NCI-H2196 treated with DMSO at 0.1 percent for 48 hours (cell line): ENCODE measurements around the gene BCL11B.

Experiments
- DNase-seq: peaks from one replicate; lab custom pipeline; 2025; ENCODE audit not compliant: unreplicated experiment; lab: John Stamatoyannopoulos, UW

BCL11B gene

DNA sequence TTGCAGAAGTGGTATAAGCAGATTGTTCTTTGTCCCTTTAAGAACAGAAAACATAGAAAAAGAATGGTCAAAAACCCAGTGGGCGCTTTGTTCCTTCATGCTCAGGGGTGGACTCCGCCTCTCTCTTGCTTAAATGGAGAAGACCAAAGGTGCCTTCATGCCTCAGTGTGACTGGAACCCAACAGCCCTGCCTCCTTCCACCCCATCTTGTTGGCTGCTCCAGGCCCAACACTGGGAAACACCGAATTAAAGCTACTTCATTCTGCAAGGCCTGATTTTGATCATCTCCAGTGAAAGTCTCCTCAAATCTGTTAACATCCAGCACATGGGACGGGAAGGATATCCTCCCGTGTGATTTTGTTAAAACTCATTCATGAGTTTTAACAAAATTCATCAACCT lies 103.7 kb downstream of the BCL11B start:
- no peak for DNase-seq

DNA sequence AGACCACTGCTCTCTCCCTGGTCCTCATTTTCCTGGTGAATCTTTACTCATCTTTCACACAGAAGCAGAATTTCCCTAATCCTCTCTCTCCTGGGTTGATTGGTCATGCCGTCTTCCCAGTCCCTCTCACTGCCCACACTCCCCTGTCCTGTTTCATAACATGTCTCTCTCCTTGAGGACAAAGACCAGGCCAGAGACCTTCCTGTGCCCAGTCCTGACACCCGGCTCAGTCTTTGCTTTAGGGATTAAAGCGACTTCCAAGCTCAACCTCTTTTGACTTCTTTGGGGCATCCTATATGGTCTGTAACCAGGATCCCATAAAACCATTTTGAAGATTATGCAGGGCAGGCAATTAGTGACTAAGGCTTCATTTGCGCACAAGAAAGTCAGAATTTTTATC lies 105.5 kb downstream of the BCL11B start:
- DNase-seq: no peak

DNA sequence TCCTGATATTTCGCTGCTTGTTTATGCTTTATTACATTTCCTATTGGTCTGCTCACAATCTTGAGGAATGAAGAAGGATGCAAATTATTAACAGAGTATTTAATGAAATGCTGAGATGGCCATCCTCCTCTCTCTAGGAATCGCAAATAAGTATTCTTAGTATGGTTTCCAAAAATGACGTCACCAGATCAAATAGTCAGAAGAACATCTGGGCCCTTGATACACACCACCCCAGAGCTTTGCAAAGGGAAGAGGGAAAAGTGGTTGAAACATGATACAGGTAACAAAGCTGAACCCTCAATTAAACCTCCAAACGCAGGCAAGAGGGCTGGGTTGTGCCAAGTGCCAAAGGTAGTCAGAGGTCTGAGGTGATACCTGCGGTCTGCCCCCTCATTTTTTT lies 107.3 kb downstream of the BCL11B start:
- no peak for DNase-seq

DNA sequence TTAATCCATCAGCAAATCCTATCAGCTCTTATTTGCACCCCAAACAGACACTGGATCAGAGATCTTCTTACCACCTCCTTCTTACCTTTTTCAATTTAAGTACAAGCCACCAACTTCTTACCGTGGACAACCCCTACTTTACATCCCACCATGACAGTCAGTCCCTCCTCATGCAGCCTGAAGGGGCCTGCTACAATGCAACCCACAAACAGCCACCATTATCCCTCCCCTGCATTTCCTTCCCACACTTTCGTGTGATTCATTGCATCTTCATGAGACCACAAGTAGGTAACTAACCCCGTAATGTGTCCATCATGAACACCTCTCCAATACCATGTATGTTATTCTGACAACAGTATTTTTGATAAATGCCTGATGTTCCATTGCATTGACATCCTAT lies 108.6 kb downstream of the BCL11B start:
- DNase-seq: no peak

DNA sequence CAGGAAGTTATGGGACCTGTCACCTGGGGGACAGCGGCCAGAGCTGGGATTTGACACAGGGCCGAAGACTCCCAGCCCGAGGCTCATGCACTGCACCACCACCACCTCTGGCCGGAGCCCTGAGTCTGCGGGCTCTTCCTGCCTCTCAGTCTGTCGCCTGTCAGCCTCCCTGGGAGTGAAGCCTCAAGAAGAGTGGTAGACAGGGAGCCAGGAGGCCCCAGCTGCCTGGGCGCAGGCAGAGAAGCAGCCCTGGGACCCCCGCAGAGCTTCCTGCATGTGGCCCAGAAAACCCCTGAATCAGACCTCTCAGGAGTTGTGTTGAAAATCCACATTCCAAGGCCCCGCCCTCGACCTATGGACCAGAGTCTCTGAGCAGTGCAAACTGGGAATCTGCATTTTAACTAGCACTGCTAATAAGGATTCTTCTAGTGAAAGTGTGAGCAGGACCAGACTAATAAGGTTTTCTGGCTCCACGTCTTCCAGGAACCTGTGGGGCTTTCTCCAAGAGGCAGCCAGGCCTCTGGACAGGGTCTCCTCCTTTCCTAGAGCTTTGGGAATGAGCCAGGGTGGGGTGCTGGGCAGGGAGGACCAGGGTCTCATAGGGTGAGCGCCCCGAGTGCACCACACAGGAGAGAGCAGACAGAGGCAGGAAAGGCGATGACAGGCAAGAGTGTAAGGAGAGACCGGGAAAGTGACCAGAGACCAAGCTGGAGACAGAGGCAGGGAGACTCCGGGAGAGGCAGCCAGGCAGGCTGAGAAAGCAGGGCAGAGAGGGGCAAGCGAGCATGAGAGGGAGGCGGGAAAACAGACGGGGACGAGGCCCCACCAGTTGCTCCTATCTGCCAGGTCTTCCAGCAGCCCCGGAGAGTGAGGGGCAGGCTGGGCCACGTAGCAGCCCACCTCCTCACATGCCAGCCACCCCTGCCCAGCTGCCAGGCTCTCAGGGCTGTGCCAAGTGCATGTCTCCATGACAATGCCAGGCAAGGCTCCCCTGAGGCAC lies 112.4 kb downstream of the BCL11B start:
- DNase-seq: no peak

DNA sequence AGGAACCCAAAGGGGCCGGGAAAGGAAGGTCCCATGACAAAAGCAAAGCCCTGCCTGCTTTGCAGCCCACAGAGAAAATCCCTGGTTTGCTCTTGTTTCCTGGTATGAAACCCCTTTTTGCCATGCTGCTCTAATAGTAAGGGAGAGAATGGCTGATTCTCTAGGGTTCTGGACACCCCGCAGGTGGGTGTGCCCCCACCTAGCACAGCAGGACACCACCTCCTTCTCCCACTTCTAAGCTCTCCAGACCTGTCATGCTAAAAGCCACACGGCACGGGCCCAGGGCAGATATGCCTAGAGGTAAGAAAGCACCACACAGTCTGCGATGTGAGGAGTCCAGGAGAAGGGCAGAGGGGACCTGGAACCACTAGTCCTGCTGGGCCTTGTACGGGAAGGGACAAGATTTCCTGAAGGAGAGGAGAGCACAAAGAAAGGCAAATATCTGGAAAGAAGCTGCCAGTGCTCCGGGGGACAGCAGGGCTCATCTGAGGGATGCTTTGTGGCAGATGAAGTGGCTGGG lies 113.3 kb downstream of the BCL11B start:
- DNase-seq: no peak

DNA sequence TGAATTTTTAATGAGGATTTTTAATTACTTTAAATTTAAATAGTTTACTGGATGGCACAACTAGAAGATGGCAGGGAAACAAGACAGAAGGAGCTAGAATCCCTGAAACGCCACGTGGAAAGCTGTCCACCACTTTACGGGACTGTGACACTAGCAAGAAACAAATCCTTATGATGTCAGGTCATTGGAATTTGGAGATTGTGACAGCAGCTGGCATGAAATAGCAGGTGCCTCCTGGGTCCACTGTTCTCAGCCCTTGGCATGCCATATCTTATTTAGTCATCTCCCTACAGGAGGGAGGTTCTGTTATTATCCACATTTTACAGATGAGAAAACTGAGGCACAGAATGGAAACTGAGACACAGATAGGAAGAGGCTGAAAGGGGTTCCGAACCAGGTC lies 113.8 kb downstream of the BCL11B start:
- no peak for DNase-seq

DNA sequence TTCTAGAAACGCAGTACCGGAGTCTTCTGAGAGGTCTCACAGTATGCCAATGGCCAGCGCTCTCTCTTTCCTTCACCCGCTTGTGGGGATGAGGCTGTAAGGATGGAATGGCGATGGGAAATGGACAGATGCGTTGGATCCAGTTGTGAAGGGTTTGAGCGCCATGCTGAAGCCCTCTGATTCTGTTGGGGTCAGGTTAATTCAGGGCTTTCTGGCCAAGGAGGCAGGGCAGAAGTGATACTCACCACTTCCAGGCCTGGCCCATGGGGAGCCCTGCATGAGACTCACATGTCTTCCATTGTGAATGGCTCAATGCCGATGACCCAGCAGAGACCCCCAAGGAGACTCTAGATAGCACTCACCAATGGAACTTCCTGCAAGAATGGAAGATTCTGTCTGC lies 114.3 kb downstream of the BCL11B start:
- no peak for DNase-seq

DNA sequence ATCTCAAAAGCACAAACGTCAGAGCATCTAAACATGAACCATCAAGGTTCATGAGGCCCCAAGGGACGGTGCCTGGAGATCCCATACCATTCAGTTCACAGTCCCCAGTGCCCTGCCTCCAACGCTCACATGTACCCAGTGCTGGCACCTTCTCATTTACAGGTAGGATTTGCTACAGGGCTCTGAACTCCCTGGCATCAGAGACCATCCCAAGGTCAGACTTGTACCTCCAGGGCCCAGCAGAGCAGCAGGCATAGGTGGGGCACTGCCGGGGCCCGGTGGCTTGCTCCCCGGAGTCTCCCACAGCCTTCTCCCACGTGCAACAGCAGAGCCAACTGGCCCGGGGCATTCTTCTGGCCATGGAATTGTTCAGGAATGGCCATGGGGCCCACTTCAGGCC lies 114.8 kb downstream of the BCL11B start:
- no peak for DNase-seq

DNA sequence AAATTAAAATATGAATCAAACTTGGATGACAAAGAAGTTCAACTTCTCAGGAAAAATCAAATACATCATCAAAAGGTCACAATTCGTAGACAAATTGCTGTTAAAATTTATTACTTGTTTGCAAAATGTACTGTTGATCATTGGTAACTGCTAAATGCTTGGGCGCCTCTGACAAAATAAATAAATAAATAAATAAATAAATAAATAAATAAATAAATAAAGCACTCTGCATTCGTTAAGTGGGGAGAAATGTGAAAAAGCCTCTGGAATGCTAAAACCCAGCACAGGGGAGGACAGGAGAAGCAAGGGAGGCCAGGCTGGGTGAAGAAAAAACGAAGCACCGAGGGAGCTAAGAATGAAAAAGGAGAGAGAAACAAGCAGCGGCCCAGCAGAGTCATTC lies 115.2 kb downstream of the BCL11B start:
- no peak for DNase-seq

DNA sequence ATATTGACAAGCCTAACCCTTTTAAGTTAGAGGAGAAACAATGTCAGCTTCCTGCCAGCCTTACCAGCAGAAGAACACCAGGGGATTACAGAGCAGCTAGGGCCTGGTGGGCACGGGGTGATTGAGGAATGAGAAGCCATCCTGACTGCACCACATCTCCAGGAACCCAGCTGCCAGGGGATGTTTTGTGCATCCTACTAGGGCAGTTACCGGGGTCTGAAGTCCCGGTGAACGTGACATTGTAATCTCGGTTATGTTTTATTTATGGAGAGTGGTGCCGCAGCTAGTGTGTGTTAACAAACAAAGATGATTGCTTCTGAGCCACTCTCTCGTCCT lies 115.9 kb downstream of the BCL11B start:
- no peak for DNase-seq

DNA sequence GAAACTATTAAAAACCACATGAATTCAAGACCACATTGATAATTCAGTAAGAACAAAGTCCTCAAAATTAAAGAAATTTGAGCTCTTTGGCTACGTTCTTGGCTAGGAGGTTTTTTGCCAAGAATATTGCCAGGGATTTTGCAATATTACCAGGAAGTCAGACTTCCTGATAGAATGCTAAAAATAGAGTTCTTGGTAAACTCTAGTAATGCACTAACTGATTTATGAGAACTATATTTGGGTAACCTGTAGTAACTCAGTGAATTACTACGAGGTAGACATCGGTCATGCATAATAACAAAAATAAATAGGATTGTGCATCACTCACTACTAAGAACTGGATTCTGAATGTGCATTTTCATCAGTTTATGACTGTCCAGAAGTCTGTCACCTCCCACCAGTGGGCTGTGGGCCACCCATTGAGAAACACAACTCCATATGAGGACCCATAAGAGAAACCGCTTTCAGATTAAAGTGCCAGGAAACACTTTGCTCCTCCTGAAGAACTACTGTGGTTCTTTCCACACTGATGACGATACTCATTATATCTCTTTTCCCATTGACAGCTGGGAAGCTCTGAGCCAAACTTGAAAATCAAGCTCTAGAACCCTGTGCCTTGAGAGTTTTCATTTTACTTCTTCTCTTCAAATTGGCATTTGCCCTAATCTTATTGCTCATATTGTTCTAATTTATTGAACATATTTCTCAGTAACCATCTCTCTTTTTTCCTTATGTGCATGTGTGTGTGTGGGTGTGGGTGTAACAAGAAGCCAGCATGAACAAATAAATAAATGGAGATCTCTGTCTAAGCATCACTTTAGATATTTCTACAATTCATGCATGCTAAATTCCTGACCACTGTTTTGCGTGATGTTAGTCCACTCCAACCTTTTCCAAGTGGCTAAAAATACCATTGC lies 116.6 kb downstream of the BCL11B start:
- DNase-seq: no peak

DNA sequence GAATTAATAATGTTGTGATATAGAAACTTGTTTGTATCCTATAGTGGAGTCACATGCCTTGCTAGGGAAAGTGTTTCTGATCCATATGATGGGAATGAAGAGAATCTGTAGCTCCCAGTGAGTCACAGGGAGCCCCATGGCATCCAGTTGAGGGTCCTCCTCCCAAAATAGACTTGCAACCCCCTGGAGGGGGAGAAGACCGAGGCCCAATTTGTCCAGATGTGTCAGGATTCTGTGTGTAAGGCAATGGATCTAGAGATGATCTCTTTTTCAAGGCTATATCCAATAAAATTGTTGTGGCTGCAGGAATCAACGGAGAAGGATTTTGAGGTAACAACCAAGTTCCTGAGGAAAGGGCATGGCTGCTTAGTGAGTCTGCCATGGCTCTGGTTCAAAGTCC lies 121.8 kb downstream of the BCL11B start:
- no peak for DNase-seq

DNA sequence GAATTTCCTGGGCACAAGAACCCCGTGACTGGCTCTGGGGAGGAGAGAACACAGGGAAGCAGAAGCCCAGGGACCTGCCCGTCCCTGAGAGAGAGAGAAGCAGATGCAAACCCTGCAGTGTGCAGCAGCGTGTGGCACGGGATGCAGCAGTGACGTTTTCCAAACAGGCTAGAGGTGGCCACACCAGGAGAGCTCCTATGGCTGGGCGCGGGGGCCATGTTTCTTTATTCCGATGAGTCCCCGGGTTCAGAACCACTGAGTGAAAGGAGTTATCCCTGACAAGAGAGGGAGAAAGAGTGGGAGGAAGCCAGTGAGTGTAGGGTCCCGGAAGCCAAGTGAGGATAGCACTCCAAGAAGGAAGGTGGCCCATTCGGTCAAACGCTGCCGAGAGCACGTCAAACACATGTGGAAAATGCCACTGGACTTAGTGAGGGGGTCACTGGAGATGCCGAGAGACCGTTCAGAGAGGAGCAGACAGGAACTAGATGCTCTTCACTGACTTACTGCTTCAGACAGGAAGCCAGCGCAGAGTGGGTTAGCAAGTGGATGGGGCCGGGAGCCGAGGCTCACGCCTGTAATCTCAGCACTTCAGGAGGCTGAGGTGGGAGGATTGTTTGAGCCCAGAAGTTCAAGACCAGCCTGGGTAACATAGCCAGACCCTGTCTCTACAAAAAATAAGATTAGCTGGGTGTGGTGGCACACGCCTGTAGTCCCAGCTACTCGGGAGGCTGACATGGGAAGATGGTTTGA lies 123.0 kb downstream of the BCL11B start:
- DNase-seq: no peak

DNA sequence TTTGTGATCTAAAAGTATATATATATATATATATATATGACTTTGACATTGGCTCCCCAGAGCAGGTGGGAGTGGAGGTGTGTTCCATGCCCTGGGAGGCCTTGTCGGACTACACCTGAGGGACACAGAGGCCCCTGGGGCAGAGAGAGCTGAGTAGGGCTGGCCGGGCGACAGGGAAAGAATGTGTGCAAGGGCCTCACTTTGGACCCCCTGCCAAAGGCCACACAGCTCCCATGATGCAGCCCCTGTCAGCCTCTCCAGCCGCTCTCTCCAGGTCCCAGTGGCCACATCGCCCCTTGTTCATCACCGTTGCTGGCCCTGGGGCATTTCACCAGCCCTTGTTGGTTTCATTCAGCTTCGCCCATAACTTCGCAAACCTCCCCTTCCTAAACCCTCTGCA lies 123.9 kb downstream of the BCL11B start:
- DNase-seq: no peak

DNA sequence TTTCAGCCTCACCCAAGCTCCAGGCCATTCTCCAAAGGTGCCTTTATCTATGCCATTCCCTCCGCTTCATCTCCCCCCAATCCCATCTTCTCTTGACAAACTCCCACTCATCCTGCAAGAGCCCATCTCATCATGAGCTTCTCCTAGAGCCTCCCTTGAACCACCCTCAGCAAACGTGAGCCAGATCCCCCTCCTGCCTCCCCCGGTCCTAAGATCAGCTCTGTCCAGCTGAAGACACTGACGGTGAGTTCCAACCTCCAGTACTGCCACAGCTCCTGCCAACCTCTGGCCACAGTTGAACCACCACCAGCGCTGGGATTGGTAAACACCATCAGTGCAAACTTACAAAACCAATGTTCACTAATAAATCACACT lies 124.6 kb downstream of the BCL11B start:
- no peak for DNase-seq

DNA sequence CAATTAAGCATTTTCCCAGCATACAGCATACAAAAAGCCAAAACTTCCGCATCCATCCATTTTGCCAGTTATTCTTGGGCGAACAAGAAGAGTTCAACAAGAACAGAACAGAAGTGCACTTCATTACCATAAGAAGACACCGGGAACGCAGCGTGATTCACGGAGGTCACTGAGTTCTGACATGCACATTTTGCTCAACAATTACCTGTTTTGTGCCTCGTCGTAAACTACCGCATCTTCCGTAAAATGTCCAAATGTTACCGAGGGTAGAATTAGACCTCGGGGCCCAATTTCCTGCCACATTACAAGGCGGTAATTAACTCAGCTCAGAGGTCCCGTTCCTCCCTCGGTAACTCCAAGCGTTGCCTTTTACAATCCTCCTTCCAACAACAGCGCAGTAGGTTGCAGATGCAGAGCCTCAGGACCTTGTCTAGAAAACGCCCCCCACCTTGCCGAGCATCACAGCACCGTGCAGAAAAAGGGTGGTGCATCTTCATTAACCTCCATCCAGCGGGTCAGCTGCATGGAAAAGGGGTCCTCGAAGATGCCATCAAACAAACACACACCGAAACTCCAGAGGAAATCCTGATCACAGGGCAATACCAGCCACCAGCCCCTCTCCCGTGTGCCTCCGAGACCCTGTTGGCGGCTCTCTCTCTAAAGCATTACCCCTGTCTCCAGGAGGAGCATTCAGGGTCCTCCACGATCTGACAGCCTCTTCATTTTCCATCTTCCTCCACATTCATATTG lies 125.2 kb downstream of the BCL11B start:
- no peak for DNase-seq

DNA sequence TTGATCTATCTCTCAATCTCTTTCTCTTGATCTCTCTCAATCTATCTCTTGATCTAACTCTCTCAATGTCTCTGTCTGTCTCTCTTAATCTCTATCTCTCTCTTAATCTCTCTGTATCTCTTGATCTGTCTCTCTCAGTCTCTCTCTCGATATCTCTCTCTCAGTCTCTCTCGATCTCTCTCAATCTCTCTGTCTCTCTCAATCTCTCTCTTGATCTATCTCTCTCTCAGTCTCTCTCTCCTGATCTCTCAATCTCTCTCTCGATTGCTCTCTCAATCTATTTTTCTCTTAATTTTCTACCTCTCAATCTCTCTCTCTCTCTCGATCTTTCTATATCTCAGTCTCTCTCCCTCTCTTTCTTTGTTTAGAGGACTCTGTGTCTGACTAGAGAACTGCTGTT lies 126.7 kb downstream of the BCL11B start:
- no peak for DNase-seq

DNA sequence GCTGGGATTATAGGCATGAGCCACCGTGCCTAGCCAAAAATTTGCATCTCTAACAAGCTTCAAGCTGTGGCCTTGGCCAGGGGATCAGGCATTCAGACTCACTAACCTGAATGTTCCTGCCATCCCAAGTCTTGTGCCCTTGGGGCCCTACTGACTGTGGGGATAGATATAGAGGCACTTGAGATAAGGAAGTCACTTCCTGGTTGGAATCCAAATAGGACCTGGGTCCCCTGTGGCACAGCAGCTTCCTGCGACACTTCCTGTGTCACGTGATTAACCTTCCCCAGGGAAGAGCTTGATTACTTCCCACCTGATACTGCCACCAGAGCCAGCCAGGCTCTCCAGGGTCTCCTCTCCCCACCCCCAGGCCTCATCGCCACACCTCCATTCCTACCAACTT lies 128.2 kb downstream of the BCL11B start:
- DNase-seq: no peak

DNA sequence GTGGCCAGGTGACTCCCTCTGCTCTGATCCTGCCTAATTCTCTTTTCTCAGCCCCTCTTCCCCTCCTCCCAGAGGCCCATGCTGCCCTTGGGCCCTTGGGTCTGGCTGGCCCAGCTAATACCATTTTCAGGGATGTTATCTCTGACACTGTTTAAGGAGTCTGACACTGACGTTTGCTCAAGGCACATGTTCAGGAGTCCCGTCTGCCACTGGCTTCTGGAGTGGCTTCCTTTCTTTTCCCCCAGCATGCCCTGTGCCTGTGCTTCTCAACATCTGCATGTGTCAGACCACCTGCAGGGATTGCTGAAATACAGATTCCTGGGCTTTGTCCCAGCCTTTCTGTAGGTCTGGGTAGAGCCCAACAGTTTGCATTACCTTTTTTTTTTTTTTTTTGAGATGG lies 128.9 kb downstream of the BCL11B start:
- DNase-seq: no peak
